ENCODE measurements around the gene OPA3.

OPA3 gene

DNA sequence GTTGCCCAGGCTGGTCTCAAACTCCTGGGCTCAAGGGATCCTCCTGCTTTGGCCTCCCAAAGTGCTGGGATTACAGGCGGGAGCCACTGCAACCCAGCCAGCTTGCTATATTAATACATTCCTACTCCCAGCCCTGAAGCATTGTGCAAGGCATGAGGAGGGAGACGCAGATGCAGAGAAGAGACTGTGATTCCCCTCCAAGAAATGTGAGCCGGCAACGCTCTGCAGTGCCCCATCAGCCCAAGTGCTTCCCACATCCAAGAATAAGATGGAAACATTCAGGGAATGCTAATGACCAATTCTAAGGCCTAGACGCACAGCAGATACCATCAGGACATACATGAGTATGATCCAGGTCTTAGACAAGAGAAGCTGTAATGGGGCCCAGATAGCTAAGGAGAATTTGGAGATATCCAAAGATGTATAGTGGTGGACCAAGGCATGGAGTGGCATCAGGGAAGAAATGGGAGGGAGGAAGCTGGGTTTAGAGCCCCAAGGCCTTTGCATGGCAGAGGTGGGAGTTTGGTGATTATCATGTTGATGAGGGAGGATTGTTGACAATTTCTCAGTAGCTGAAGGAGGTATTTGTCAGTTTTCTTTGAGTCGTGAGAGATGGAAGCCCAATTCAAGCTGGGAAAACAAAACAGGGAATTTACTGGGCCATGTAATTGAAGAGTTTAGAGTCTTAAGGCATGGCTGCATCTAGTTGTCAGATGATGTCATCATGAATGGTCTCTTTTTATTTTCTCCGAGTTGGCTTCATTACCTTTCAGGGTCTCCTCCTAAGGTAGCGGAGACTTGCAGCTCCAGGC lies 83.5 kb downstream of the OPA3 start:
- DNase-seq, result no peak

DNA sequence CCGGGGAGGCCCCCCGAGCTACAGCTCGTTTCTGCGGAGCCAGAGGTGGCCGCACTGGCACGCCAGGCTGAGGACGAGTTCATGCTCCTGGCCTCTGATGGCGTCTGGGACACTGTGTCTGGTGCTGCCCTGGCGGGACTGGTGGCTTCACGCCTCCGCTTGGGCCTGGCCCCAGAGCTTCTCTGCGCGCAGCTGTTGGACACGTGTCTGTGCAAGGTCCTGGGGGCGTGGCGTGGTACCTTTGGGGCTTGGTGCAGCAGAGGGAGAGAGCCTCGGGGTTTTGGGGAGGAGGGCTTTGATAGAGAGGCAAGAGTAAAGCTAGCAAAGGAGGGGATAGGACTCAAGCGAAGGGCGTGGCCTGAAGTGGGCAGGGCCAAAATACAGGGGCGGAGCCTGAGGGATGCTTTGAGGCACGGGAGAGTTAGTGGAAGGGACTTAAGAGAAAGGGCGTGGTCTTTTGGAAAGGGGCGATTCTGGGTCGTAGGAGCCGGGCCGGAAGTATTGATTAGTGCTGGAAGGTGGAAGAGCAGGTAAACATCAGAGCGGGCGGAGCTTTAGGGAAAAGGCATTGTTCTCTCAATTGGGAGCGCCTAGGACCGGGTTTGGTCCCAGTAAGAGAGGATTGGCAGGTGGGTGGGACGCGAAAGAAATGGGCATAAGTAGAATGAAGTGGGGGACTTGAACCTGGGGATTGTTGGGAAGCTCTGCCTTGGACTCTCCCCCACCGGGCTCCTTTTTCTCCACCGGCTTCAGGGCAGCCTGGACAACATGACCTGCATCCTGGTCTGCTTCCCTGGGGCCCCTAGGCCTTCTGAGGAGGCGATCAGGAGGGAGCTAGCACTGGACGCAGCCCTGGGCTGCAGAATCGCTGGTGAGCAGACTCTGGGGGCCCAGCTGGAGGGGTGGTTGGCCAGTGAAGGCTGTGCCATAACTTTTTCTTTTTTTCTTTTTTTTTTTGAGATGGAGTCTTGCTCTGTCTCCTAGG lies 85.1 kb downstream of the OPA3 start:
- DNase-seq, result peak; percentile 67

DNA sequence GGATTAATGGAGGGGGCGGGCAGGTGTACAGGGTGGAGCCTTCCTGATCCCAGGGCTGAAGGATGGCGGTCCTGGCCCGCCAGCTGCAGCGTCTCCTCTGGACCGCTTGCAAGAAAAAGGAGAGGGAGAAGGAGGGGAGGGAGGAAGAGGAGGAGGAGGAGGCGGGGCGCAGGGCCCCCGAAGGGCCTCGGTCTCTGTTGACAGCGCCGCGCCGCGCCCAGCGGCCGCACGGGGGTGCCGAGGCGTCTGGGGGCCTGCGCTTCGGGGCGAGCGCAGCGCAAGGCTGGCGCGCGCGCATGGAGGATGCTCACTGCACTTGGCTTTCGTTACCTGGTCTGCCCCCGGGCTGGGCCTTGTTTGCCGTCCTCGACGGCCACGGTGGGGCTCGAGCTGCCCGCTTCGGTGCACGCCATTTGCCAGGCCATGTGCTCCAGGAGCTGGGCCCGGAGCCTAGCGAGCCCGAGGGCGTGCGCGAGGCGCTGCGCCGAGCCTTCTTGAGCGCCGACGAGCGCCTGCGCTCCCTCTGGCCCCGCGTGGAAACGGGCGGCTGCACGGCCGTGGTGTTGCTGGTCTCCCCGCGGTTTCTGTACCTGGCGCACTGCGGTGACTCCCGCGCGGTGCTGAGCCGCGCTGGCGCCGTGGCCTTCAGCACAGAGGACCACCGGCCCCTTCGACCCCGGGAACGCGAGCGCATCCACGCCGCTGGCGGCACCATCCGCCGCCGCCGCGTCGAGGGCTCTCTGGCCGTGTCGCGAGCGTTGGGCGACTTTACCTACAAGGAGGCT lies 86.0 kb downstream of the OPA3 start, which contains the start of gene PPM1N:
Gene PPM1N, plus strand, starts transcription at position 33 of the 785 bp plus-strand sequence. Its CDS starts 30 bp downstream, at position 63.
- peak; percentile 51 for DNase-seq

DNA sequence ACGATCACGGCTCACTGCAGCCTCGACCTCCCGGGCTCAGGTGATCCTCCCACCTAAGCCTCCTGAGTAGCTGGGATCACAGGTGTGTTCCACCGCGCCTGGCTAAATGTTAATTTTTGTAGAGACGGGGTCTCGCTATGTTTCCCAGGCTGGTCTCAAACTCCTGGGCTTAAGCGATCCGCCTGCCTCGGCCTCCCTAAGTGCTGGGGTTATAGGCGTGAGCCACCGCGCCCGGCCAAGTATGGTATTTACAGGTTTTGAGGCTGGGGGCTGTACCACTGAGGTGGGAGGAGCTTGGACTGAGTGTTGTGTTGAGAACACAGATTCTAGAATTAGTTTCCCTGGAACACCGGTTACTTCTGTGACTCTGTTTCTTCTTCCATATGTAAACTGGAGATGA lies 86.8 kb downstream of the OPA3 start:
- no peak for DNase-seq

DNA sequence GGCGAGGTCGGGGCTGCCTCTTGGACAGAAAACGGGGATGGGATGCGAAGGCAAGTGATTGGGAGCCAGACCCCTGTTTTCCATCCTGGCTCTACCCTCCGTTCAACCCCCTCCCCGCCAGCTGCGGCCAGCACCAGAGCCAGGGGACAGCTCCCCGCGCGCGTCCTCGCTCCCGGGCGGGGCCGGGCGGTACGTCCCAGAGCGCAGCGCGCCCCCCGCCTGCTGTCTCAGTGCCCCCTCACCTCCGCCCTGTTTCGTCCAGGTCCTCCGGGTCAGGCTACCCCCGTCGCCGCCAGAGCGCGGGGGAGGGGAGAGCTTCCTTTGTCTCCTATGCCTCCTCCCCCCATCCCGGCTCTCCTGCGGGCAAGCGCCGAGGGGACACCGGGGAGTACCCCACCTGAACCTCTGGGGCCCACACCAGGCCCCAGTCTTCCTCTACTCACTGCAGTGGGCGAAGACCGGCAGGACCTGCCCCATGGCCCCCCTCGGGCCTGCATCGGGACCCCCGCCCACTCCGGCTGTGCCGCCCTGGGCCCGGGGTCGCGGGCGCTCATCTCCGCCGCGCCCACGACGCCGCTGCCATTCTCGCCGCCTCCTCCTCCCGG lies 88.2 kb downstream of the OPA3 start:
- no peak for DNase-seq

DNA sequence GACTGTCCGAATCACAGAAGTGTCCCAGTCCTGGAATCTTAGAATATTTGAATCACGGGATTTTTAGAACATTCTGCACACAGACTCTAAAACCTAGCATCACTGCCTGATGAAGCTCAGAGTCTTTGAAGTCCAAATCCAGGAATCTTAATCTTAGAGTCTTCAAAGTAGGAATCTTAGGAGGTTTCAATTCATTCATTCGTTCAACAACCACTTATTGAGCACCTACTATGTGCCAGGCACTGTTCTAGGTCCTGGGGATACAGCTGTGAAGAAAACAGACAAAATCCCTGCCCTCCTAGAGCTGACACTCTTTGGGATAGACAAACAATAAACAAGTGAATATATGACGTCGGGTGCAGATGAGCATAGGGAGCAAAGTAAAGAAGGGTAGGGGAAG lies 89.4 kb downstream of the OPA3 start:
- DNase-seq, result no peak

DNA sequence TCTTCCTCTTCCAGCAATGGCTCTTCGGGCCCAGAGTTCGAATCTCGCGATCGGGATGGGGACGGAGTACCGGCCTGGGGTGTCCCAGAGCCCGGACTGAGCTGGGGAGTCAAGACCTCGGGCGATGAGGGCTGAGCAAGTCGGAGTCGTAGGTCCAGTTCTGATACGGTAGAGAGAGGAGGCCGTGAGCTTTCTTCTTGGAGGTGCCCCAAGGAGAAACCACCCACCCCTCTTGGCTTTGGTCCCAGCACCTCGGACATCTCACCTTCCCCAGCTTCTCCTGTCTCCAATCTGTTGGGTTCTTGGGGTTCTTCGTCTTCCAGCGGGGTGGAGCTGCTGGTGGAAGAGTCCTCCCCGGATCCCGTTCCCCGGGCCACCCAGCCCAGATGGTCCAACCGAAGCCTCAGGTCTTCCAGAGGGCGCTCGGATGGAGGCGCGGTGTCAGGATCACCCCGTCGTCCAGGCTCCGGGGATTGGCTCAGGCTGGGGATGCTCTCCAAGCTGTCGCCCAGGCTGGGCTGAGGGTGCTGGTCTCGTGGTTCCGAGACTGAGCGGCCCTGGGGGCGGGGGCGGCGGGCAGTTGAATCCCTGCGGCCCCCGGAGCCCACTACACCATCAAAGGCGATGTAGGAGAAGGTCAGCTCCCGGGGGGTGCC lies 90.2 kb downstream of the OPA3 start:
- no peak for DNase-seq

DNA sequence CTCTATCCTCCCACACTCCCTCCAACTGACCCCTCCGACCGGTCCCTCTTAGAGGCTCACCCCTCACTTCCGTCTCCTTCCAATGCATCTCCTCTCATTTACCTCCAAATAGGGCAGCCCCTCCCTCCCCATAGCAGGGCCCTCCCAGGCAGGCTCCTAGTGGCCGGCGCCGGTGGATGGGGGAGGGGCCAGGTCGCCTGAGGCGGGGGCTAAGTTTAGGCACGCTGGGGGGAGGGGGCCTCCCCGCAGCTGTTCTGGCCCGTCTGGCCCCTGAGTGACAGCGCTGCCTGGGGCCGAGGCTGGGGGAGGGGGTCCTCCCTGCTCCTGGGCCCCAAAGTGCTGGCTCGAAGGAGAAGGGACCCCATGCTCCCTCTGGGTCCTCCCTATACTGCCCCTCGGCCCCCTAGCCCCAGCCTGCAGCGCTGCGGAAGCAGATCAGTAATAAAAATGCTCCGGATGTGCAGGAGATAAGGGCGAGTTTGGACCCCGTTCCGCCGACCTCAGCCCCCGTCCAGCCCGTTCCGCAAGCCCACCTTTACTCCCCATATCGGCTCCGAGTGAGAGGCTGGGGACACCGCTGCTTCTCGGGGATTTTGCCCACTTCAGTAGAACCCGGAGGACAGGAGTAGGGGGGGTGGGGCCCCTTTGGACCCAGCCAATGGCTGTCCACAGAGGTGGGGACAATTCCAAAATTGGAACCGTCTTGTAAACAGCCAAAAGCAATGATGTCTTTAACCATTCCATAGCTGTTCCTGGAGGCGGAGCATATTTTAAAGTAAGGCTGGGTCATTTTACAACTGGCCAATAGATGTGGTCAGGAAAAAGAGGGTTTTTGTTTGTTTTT lies 91.8 kb downstream of the OPA3 start:
- DNase-seq, result no peak

DNA sequence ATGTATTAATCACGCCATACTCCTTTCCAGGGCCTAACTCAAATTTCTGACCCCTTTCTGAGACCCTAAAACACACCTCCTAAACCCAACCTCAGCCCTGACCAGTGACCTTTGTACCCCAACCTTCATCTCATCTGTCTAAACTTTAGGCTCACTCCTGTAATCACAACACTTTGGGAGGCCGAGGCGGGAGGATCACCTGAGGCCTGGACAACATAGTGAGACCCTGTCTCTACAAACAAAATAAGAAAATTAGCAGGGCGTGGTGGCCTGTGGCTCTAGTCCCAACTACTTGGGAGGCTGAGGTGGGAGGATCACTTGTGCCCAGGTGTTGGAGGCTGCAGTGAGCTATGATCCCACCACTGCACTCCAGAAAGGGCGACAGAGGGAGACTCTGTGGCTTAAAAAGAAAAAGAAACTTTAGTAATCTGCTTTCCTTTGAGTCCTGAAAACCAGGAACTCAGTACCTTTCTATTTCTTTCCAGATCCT lies 92.4 kb downstream of the OPA3 start:
- no peak for DNase-seq

DNA sequence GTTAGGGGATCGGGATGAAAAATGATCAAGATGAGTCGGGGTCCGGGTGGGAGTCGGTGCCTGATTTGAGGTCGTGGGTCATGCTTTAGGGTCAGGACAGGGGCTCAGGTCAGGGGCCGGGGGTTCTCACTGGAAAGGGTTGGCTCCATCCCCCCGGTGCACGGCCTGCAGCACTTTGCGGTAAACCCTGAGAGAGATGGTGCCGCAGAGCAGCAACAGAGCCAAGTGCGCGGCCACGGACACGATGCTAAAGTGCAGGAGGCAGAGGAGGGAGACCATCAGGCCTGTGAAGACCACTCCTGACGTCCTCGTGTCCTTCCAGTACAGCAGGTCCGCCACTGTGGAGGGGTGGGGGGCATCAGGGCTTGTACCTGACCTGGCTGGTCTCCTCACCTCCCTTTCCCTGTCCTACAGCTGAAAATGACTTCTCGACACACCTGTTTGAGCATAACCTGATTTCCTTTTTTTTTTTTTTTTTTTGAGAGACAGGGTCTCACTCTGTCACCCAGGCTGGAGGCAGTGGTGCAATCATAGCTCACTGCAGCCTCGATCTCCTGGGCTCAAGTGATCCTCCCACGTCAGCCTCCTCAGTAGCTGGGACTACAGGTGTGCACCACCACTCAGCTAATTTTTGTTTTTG lies 95.3 kb downstream of the OPA3 start:
- DNase-seq, result no peak

DNA sequence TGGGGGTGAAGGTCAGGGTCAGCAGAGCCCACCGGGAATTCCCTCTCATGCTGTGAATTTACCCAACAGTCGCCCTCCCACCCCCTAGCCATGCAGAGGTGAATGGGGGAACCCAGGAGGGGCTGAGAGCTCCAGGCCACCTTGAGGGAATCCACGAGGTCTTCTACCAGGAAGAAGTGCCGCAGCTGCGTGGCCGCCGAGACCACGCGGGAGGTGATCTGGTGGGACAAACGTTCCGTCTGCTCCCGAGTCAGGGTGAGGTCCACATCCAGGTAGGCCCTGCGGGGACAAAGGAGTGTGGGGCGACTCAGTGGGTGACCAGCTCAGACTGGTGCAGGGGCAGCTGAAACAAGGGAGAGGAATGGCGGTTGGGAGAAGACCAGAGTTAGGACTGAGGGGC lies 95.9 kb downstream of the OPA3 start:
- no peak for DNase-seq

DNA sequence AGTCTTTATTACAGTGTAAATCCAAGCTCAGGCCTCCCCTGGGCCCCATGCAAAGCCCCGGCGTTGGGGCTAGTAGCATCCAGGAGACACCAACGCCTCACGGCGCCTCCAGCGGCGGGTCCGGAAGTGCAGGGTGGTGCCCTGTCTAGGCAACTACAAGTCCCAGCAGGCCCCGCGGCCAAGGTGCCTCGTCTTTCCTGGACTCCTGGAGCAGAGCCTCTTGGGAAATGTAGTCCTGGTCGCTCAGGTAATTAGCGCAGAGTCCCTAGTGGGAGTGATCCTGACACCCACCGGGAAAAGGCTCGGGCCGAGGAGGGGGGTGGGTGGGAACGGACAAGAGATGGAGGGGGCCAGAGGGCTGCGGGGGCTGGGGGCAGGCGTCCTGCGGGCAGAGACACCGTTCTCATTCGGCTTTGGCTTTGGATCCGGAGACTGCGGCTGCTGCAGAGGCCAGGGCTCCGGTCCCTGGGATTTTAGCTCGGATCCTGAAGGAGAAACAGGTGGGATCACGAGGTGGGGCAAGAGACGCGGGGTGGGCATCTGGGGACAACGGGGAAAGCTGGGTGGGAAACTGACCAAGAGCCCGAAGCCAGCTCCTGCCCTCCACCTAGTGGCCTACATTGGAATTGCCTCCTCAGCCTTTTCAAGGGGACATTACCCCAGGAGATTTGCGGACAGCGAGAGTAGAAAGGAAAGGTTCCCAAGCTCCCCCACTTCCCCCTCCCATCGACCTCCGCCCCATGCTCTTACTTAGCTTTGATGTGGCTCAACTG lies 99.1 kb downstream of the OPA3 start:
- peak; percentile 96 for DNase-seq

DNA sequence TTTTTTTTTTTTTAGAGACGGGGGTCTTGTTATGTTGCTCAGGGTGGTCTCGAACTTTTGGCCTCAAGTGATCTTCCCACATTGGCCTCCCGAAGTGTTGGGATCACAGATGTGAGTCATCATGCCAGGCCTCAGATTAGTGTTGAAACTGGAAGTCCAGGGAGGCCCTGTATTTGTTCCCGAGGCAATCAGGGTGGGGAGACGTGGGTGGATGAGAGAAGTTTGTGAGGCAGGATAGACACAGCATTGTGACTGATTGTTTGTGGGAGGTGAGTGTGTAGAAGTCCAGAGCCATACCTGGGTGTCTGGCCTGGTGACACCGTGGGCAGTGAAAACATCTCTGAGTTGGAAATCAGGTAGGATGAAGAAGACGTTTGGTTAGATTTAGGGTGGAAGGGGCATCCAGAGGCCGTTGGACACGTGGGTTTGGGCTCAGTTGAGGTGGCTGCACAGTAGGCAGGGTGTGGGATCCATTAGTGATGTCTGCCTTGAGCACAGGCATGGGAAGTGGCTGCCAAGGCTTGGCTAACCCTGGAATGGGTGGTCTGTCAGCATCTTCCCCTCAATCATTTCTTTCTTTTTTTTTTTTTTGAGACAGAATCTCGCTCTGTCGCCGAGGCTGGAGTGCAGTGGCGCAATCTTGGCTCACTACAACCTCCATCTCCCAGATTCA lies 100.2 kb downstream of the OPA3 start:
- DNase-seq, result no peak

DNA sequence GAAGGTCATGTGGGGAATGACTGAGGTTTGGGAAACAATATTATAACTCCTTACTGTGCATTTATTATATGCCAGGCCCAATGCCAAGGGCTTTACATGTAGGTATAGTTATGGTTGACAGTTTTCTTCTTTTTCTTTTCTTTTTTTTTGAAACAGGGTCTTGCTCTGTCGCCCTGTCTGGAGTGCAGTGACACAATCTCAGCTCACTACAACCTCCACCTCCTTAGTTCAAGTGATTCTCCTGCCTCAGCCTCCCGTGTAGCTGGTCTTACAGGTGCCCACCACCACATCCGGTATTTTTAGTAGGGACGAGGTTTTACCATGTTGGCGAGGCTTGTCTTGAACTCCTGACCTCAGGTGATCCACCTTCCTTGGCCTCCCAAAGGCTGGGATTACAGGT lies 101.6 kb downstream of the OPA3 start:
- no peak for DNase-seq

DNA sequence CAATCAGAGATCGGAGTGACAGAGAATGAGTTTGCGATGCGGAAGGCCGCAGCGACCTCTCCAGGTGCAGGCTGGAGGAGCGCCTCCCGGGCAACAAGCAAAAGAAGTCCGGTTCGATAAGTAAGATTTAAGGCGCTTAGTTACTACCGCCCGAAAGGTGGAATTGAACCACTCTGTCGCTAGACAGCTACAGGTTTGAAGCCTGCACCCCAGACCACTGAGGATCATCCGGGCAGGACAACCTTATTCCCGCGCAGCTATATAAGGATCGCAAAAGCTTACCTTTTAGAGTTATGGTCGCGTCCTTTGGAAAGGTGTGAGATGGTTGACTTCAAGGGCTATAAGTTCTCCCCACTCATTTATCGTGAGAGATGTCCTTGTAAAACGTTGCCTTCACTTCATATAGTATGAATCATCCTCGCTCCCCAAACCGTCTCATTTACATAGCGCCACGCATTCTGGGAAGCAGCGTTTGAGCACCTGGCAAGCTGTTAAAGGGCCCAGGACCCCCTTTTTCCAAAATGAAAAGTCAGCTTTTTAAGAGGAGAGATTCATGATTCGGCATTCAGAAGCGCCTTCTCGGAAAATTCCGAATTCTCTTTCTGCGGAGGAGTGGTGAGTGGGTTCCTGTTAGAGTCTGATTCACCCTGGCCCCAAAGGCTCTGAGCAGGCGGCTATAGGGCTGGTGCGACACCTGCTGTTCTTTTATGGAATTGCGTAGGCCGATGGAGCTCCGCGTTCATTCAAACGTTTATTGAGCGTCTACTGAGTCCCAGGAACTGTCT lies 106.0 kb downstream of the OPA3 start:
- peak; percentile 92 for DNase-seq

DNA sequence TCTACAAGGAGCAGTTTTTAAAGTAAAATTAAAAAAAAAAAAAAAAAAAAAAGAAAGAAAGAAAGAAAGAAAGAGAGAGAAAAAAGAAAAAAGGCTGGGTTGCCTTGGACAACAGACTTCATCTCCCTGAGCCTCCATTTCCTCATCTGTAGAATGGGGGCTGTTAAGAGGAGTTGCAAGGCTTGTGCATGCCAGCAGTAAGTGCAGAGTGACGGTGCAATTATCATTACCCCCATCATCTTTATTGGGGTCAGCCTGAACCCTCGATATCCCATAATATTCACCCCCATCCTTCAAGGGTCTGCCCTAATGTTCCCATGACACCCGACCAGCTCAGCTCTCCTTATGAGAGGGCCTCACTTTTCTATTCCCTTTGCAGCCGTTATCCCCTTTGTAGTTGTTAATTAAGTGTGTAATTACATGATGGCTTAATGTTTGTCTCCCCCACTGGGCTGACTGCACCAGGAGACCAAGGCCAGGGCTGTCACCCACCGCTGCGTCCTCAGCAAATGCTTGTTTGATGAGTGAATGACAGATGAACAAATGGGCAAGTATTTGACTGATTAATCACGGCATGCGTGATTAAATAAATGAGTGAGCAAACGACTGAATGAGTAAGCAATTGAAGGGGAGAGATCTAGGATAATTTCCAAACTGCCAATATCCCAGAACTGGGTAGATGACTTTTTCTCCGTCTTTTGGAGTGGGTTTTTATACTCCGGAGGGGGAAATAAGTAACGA lies 106.7 kb downstream of the OPA3 start:
- no peak for DNase-seq

Measured in activated T-cell treated with anti-CD3 and anti-CD28 coated beads for 4 hours (primary cell).